Diencephalon (tissue), 1 donor: ENCODE results near the gene RBM39. TPM values are rescaled to one million over a fixed set of nuclear protein-coding genes. Genes with fewer than 3 reads are reported as not detected.

Experiments
- small RNA-seq: library from RNA; depleted of rRNA; stranded (forward); fragments of <200 nt; gene quantifications from one replicate; pipeline ENCODE3, GENCODE V24; 2014
- total RNA-seq: library from RNA; depleted of rRNA; stranded (reverse); fragments of >200 nt; gene quantifications from one replicate; pipeline ENCODE4 v1.2.3, GENCODE V29; 2014

Gene RBM39
- 367 TPM for total RNA-seq

GRCh38 chr20:35741892-35742740, at the start of gene RBM39:
Gene RBM39 (minus strand): TSS chr20:35742260. CDS start chr20:35740874, 1,386 bp downstream.

GRCh38 chr20:35771689-35772562, 29.9 kb upstream of the RBM39 start, which contains the start of gene PHF20:
Gene PHF20 (plus strand): TSS chr20:35772015. CDS start chr20:35801523, 29,508 bp downstream.

GRCh38 chr20:35699127-35699956, 42.7 kb downstream of the RBM39 start, which contains the start of the genes NFS1 and ROMO1:
Gene NFS1 (minus strand): TSS chr20:35699352. CDS start chr20:35699288, 64 bp downstream.
Gene ROMO1 (plus strand): TSS chr20:35699405. CDS start chr20:35699633, 228 bp downstream.

GRCh38 chr20:35664466-35665206, 77.4 kb downstream of the RBM39 start, which contains the start of the genes CPNE1 and RBM12:
Gene CPNE1 (minus strand): TSS chr20:35664900. CDS start chr20:35632923, 31,977 bp downstream.
Gene RBM12 (minus strand): TSS chr20:35664900. CDS start chr20:35655322, 9,578 bp downstream.

Small RNAs within 50 kb of the gene (small RNA-seq; reads per million reads assigned to genes)
- gene RF00026, result not detected

Other genes with a start within 250 kb of the RBM39 start
- gene C20orf173, start 212.6 kb downstream of the RBM39 start, total RNA-seq, result not detected
- 212 TPM for gene ERGIC3, start 200.2 kb downstream of the RBM39 start, total RNA-seq
- 1.6 TPM for gene SPAG4, start 126.4 kb downstream of the RBM39 start, total RNA-seq
- 53.1 TPM for gene CPNE1, start 77.4 kb downstream of the RBM39 start, total RNA-seq
- 81.4 TPM for gene RBM12, start 77.4 kb downstream of the RBM39 start, total RNA-seq
- 30.0 TPM for gene NFS1, start 42.9 kb downstream of the RBM39 start, total RNA-seq
- 66.0 TPM for gene ROMO1, start 42.9 kb downstream of the RBM39 start, total RNA-seq
- 50.5 TPM for gene PHF20, start 29.8 kb upstream of the RBM39 start, total RNA-seq
- 26.5 TPM for gene SCAND1, start 212.2 kb upstream of the RBM39 start, total RNA-seq
- 3.7 TPM for gene CNBD2, start 226.3 kb upstream of the RBM39 start, total RNA-seq